Astrocyte (in vitro differentiated cells and primary cell): Measurements from ENCODE around the gene COL23A1.

Experiments
- EZH2 ChIP-seq: IDR thresholded peaks from 2 replicates; pipeline ENCODE4 v1.6.1; 2012; ENCODE audit warnings: mild to moderate bottlenecking, low read length, inconsistent platforms; ENCODE audit not compliant: insufficient read depth
- TF ChIP-seq, protein P1 (sequence below): IDR thresholded peaks from 2 replicates; pipeline ENCODE4 v1.5.1; 2011; ENCODE audit warnings: low read depth, mild to moderate bottlenecking, inconsistent platforms, low read length, moderate library complexity; ENCODE audit not compliant: insufficient read depth

DNA sequence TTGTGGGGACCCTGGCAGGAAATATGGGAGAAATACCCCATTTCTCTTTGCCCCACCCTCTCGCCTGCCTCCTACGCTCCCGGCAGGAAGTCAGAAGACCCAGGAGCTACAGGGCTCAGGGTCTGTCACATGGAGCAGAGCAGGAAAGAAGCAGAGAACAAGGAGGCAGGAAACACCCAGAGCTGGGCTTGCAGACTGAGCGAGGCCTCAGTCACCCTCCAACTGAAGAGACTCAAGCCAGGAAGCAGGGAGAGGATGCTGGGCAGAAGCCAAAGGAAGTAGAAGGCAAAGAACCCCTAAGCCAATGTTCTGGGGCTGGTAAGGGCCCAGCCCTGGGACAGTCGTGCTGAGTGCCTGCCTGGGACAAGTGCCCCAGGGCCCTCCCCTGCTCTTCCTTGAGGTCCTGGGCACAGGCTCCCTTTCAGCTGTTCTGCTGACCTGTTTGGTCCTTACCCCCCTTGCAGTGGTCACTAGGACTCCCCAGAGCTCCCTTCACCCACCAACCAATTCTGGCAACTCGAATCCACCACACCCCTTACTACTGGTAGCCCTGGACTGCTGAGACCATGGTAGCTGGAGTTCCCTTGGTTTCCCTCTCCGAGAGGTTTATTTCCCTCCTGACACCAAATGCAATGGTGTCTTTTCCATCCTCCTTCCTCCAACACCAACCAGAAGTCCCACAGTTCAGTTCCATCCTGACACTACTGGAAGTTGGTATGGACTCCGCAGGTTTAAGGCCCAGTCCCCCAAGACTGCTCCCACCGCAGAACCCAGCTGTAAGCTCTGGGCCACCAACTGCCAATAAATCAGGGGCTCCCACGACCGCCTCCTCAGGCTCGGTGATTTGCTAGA, 157.5 kb downstream of the COL23A1 start:
- TF ChIP-seq, protein P1, sequence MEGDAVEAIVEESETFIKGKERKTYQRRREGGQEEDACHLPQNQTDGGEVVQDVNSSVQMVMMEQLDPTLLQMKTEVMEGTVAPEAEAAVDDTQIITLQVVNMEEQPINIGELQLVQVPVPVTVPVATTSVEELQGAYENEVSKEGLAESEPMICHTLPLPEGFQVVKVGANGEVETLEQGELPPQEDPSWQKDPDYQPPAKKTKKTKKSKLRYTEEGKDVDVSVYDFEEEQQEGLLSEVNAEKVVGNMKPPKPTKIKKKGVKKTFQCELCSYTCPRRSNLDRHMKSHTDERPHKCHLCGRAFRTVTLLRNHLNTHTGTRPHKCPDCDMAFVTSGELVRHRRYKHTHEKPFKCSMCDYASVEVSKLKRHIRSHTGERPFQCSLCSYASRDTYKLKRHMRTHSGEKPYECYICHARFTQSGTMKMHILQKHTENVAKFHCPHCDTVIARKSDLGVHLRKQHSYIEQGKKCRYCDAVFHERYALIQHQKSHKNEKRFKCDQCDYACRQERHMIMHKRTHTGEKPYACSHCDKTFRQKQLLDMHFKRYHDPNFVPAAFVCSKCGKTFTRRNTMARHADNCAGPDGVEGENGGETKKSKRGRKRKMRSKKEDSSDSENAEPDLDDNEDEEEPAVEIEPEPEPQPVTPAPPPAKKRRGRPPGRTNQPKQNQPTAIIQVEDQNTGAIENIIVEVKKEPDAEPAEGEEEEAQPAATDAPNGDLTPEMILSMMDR: no peak
- no peak for TF ChIP-seq EZH2
